K562 (cell line): ENCODE data around the gene ZG16B. TPM values are rescaled to one million over a fixed set of nuclear protein-coding genes. Genes with fewer than 3 reads are reported as not detected.

Source experiments
- BCOR ChIP-seq: fragments of 450-650 bp; IDR thresholded peaks from 2 replicates; pipeline ENCODE4 v1.6.1; 2016
- CTBP1 ChIP-seq: fragments of 450-650 bp; IDR thresholded peaks from 2 replicates; pipeline ENCODE4 v1.6.1; 2016; ENCODE audit warnings: borderline replicate concordance
- ETV5 ChIP-seq: sonication (generic); formaldehyde crosslinking; IDR thresholded peaks from 2 replicates; pipeline ENCODE4 v1.4.0; 2020; ENCODE audit warnings: low read depth, mild to moderate bottlenecking, missing genetic modification reagents
- GABPB2 ChIP-seq: fragments of 250-450 bp; sonication (Bioruptor Pico); conservative IDR thresholded peaks from 2 replicates; pipeline ENCODE4 v1.5.1; 2021; ENCODE audit warnings: mild to moderate bottlenecking
- HDAC2 ChIP-seq: fragments of 450-650 bp; IDR thresholded peaks from 2 replicates; pipeline ENCODE4 v1.6.1; 2016; ENCODE audit warnings: mild to moderate bottlenecking
- MCM5 ChIP-seq: fragments of 450-650 bp; IDR thresholded peaks from 2 replicates; pipeline ENCODE4 v1.6.1; 2016; ENCODE audit warnings: low read depth
- RAD21 ChIP-seq, 2 experiments: fragments of 250-450 bp in 1 of 2; fragments of 450-650 bp in 1 of 2; sonication (Bioruptor Pico) in 1 of 2; formaldehyde crosslinking in 1 of 2; IDR thresholded peaks in 1 of 2; conservative IDR thresholded peaks in 1 of 2; 2 replicates each; pipeline versions ENCODE4 v1.4.0 to v1.8.0; 2020 to 2022; ENCODE audit warnings: mild to moderate bottlenecking in 2 of 2, moderate library complexity in 1 of 2
- RBM25 ChIP-seq: fragments of 200-400 bp; formaldehyde crosslinking; IDR thresholded peaks from 2 replicates; pipeline ENCODE4 v1.6.1; 2018; ENCODE audit warnings: low read length, low read depth, moderate library complexity; ENCODE audit not compliant: severe bottlenecking
- REST ChIP-seq, 2 experiments: fragments of 450-650 bp; formaldehyde crosslinking in 1 of 2; IDR thresholded peaks; 2 replicates each; pipeline versions ENCODE4 v1.4.0 to v1.6.1; 2014 to 2020; ENCODE audit warnings: mild to moderate bottlenecking in 2 of 2, borderline replicate concordance in 1 of 2, low read depth in 1 of 2
- SMC3 ChIP-seq: conservative IDR thresholded peaks from 2 replicates; pipeline ENCODE4 v1.6.1; 2011; ENCODE audit warnings: low read depth, low read length, improper control_type of control experiment; ENCODE audit not compliant: insufficient read depth
- TCFL5 ChIP-seq: fragments of 250-450 bp; sonication (Bioruptor Pico); conservative IDR thresholded peaks from 2 replicates; pipeline ENCODE4 v1.6.1; 2021; ENCODE audit warnings: mild to moderate bottlenecking, moderate library complexity, matching md5 sums
- TEAD1 ChIP-seq, 2 experiments: fragments of 450-650 bp in 1 of 2; sonication (generic) in 1 of 2; formaldehyde crosslinking; IDR thresholded peaks; 2 replicates each; pipeline versions ENCODE4 v1.4.0 to v1.8.0; 2020 to 2022; ENCODE audit warnings: mild to moderate bottlenecking in 2 of 2, missing genetic modification reagents in 1 of 2
- ZBTB7A ChIP-seq: IDR thresholded peaks from 2 replicates; pipeline ENCODE4 v1.6.1; 2011; ENCODE audit warnings: low read depth, mild to moderate bottlenecking, low read length, moderate library complexity, borderline replicate concordance; ENCODE audit not compliant: control insufficient read depth
- ZKSCAN3 ChIP-seq: fragments of 250-450 bp; sonication (Bioruptor Pico); IDR thresholded peaks from 2 replicates; pipeline ENCODE4 v1.4.0; 2020
- ZNF143 ChIP-seq: sonication (generic); formaldehyde crosslinking; IDR thresholded peaks from 2 replicates; pipeline ENCODE4 v1.9.0; 2022; ENCODE audit warnings: mild to moderate bottlenecking, missing genetic modification reagents
- ZNF23 ChIP-seq: fragments of 250-450 bp; sonication (Bioruptor Pico); IDR thresholded peaks from 2 replicates; pipeline ENCODE4 v1.4.0; 2020; ENCODE audit warnings: mild to moderate bottlenecking
- ZNF232 ChIP-seq: sonication (generic); formaldehyde crosslinking; IDR thresholded peaks from 2 replicates; pipeline ENCODE4 v1.8.0; 2022; ENCODE audit warnings: mild to moderate bottlenecking, missing genetic modification reagents
- ZNF24 ChIP-seq: fragments of 450-650 bp; IDR thresholded peaks from 2 replicates; pipeline ENCODE4 v1.6.1; 2016
- ZNF431 ChIP-seq: sonication (generic); formaldehyde crosslinking; IDR thresholded peaks from 2 replicates; pipeline ENCODE4 v1.8.0; 2022; ENCODE audit warnings: mild to moderate bottlenecking, missing genetic modification reagents
- ZNF699 ChIP-seq: fragments of 250-450 bp; sonication (Bioruptor Pico); IDR thresholded peaks from 2 replicates; pipeline ENCODE4 v1.8.0; 2021; ENCODE audit warnings: mild to moderate bottlenecking, moderate library complexity; ENCODE audit not compliant: insufficient replicate concordance
- ZNF830 ChIP-seq: fragments of 250-450 bp; sonication (Bioruptor Pico); IDR thresholded peaks from 2 replicates; pipeline ENCODE4 v1.5.0; 2021; ENCODE audit warnings: mild to moderate bottlenecking
- polyA plus RNA-seq, 8 experiments: library from polyadenylated mRNA; depleted of rRNA in 4 of 8; stranded (reverse) in 5 of 8; unstranded in 3 of 8; fragments of >200 nt; fragmentation: Nextera tagmentation in 2 of 8; fragmentation: Illumina TruSeq in 1 of 8; extraction: Ambion mirVana in 2 of 8; extraction: Trizol in 1 of 8; gene quantifications; 2 replicates each; pipeline versions ENCODE4 v1.2.1 to v1.2.3, GENCODE V29; 2011 to 2014; ENCODE audit warnings: inconsistent platforms in 1 of 8, missing spikeins in 1 of 8
- total RNA-seq, 7 experiments: library from RNA; depleted of rRNA in 6 of 7; stranded (reverse); fragments of >200 nt in 6 of 7; fragmentation: Illumina TruSeq in 2 of 7; extraction: Trizol in 2 of 7; gene quantifications; 2 replicates each; pipeline versions ENCODE4 v1.2.1 to v1.2.3, GENCODE V29; 2011 to 2021; ENCODE audit warnings: low replicate concordance in 1 of 7
- TF ChIP-seq, protein P1 (sequence below), 2 experiments: fragments of 450-650 bp; IDR thresholded peaks; 2 replicates each; pipeline ENCODE4 v1.6.1; 2016

The ZG16B gene
- total and polyA plus RNA-seq, 9 of the 15 experiments (the other 6 are each of a cell fraction or from before 2014, with no cell fraction given), result 0.25 to 0.43 (median 0.34) TPM; not detected in 5

DNA sequence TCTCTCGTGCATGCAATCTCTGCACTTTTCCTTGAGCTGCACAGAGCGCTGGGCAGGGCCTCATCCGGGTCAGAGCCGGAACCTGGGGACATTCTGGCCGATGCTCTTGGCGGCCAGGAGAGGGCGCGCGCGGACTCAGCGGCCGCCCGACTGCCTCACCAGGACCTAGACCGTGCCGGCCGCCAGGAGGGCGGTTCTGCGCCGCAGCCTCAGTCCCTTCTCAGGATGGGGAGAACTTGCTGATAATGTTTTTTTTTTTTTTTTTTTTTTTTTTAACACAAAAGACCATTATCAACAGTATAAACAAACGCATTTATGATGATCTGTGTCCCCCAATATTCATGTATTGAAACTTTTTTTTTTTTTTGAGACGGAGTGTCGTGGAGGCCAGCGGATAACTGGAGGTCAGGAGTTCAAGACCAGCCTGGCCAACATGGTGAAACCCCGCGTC lies 44.8 kb downstream of the ZG16B start (continued):
- TF ChIP-seq ZNF431 (no peak), BCOR (no peak), ZKSCAN3 (CRISPR knock-in tag) (no peak), REST (IDR thresholded peaks at IDR 0.05; ENCODE audit: borderline replicate concordance) (peak; percentile 89), REST (CRISPR knock-in tag; IDR thresholded peaks at IDR 0.05; ENCODE audit: low read depth) (no peak), ZNF143 (CRISPR knock-in tag) (no peak), RAD21 (CRISPR knock-in tag; conservative IDR thresholded peaks at IDR 0.05 in 1 of 2, IDR thresholded peaks at IDR 0.05 in 1 of 2) (peak; percentile 78 to 91), SMC3 (peak; percentile 85), TCFL5 (CRISPR knock-in tag) (no peak), ZNF23 (CRISPR knock-in tag) (no peak), ZNF232 (CRISPR knock-in tag) (no peak), ZBTB7A (no peak), MCM5 (no peak), ZNF699 (CRISPR knock-in tag) (no peak), ETV5 (CRISPR knock-in tag) (peak; percentile 39; the same call in 1 of the 2 replicates), CTBP1 (peak; percentile 80), GABPB2 (no peak), TEAD1 (CRISPR knock-in tag; IDR thresholded peaks at IDR 0.05) (0 out of 4 replicates have a peak, but pooled peaks of 1 of the 2 experiments have one; percentile 21), ZNF830 (CRISPR knock-in tag) (no peak), RBM25 (no peak), ZNF24 (no peak), HDAC2 (no peak)
- TF ChIP-seq, protein P1, sequence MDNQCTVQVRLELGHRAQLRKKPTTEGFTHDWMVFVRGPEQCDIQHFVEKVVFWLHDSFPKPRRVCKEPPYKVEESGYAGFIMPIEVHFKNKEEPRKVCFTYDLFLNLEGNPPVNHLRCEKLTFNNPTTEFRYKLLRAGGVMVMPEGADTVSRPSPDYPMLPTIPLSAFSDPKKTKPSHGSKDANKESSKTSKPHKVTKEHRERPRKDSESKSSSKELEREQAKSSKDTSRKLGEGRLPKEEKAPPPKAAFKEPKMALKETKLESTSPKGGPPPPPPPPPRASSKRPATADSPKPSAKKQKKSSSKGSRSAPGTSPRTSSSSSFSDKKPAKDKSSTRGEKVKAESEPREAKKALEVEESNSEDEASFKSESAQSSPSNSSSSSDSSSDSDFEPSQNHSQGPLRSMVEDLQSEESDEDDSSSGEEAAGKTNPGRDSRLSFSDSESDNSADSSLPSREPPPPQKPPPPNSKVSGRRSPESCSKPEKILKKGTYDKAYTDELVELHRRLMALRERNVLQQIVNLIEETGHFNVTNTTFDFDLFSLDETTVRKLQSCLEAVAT (IDR thresholded peaks at IDR 0.05), result peak in 1 of 2 experiments; percentile 64; a peak in 2 of 4 replicates
